Measurements from ENCODE around the gene GRIA4. TPM values are rescaled to one million over a fixed set of nuclear protein-coding genes. Genes with fewer than 3 reads are reported as not detected.

GRIA4 gene
- polyA plus RNA-seq, 2 of the 4 experiments (the other 2 are of a cell fraction) = not detected

- TF ChIP-seq CTCF (IDR thresholded peaks at IDR 0.05) = no peak
- no peak for TF ChIP-seq MAX (IDR thresholded peaks at IDR 0.05)
Measured at GRCh38 chr11:105942921-105943320, 333.0 kb downstream of the GRIA4 start (continued).

- no peak overlapping the region for H3K4me2 ChIP-seq
- ChIA-PET POLR2A (no interaction called here), CTCF (no interaction called here)
- no peak overlapping the region for H3K27ac ChIP-seq
- H3K4me3 ChIP-seq = no peak overlapping the region
- no peaks in the 10 kb centered on the region for H3K9me3 ChIP-seq
- FAIRE-seq (no peak), DNase-seq (ENCODE audit: low read depth in 1 of 2, low spot score in 1 of 2) (no peak), ATAC-seq (no peak)
- H3K4me1 ChIP-seq = no peaks in the 10 kb centered on the region
- TF ChIP-seq RCOR1 (IDR thresholded peaks at IDR 0.05; ENCODE audit: low read depth, low read length) = no peak
- 18% methylated on average over 4 of the region's 4 CpGs for WGBS (ENCODE audit: missing lambda C conversion rate)
Measured at GRCh38 chr11:105948918-105949590, 339.2 kb downstream of the GRIA4 start.

GRCh38 chr11:105953886-105954285 lies 344.0 kb downstream of the GRIA4 start:
- ChIA-PET CTCF (no interaction called here), POLR2A (no interaction called here)
- H3K4me1 ChIP-seq = no peaks in the 10 kb centered on the region

More at GRCh38 chr11:105953886-105954285, 344.0 kb downstream of the GRIA4 start:
- DNase-seq (ENCODE audit: low read depth in 1 of 2, low spot score in 1 of 2) (no peak), FAIRE-seq (no peak), ATAC-seq (no peak)
- Histone ChIP-seq H3K4me3 (no peak overlapping the region), H3K27ac (no peak overlapping the region), H3K4me2 (no peak overlapping the region), H3K9me3 (no peaks in the 10 kb centered on the region)
- TF ChIP-seq RCOR1 (IDR thresholded peaks at IDR 0.05; ENCODE audit: low read depth, low read length) (no peak), HMGXB4 (CRISPR knock-in tag; IDR thresholded peaks at IDR 0.05; ENCODE audit: borderline replicate concordance) (no peak), PBX3 (IDR thresholded peaks at IDR 0.05) (no peak), POLR2AphosphoS2 (conservative IDR thresholded peaks at IDR 0.05; ENCODE audit: low read length) (no peak), FOSL2 (IDR thresholded peaks at IDR 0.05) (no peak), FOSL2 (CRISPR knock-in tag; IDR thresholded peaks at IDR 0.05) (no peak), CTCF (IDR thresholded peaks at IDR 0.05) (no peak), ATOH8 (CRISPR knock-in tag; IDR thresholded peaks at IDR 0.05; ENCODE audit: low read depth) (no peak), CEBPB (IDR thresholded peaks at IDR 0.05) (no peak), FOXS1 (CRISPR knock-in tag; IDR thresholded peaks at IDR 0.05) (no peak), FOSB (CRISPR knock-in tag; IDR thresholded peaks at IDR 0.05) (no peak), PHF8 (IDR thresholded peaks at IDR 0.05; ENCODE audit: borderline replicate concordance, low read depth) (no peak), RFX5 (IDR thresholded peaks at IDR 0.05) (no peak), EHMT2 (IDR thresholded peaks at IDR 0.05; ENCODE audit: low read depth) (no peak)

Measured in A549 (cell line).